Kidney (tissue), 14 donors: ENCODE results near the gene MGST3. TPM values are rescaled to one million over a fixed set of nuclear protein-coding genes. Genes with fewer than 3 reads are reported as not detected.

Experiments
- DNase-seq, 5 donors: peaks; one replicate each; pipeline ENCODE4 v3.0.0-alpha.2; 2013 to 2020
- FAIRE-seq: peaks from 2 replicates; lab custom pipeline; 2012; peaks lifted over from hg19 to GRCh38; lab: Jason Lieb, UNC
- H3K27ac ChIP-seq, 2 donors: one replicate each; pipeline ENCODE4 v1.7.0; 2013; ENCODE audit warnings: low read depth in 2 of 2, low read length in 2 of 2, inconsistent platforms in 1 of 2
- H3K27me3 ChIP-seq: one replicate; pipeline ENCODE4 v1.7.1; 2013; ENCODE audit warnings: low read length, inconsistent platforms; ENCODE audit not compliant: control insufficient read depth, insufficient read depth
- H3K36me3 ChIP-seq, 3 donors: one replicate each; pipeline versions ENCODE4 v1.7.0 to v1.7.1; 2013; ENCODE audit warnings: low read length in 3 of 3, control low read depth in 1 of 3, inconsistent platforms in 1 of 3; ENCODE audit not compliant: insufficient read depth in 3 of 3, control insufficient read depth in 2 of 3
- H3K4me1 ChIP-seq, 3 donors: one replicate each; pipeline versions ENCODE4 v1.7.0 to v1.7.1; 2013; ENCODE audit warnings: low read length in 3 of 3, inconsistent platforms in 1 of 3, low read depth in 1 of 3; ENCODE audit not compliant: control insufficient read depth in 2 of 3, insufficient read depth in 2 of 3
- H3K4me3 ChIP-seq, 3 donors: one replicate each; pipeline versions ENCODE4 v1.7.0 to v1.8.1; 2013; ENCODE audit warnings: low read length in 3 of 3, control low read depth in 1 of 3, inconsistent platforms in 1 of 3
- H3K9ac ChIP-seq, 3 donors: one replicate each; pipeline versions ENCODE4 v1.7.0 to v1.7.1; 2013; ENCODE audit warnings: low read length in 3 of 3, control low read depth in 1 of 3, inconsistent platforms in 1 of 3
- H3K9me3 ChIP-seq, 3 donors: one replicate each; pipeline versions ENCODE4 v1.7.0 to v1.7.1; 2013; ENCODE audit warnings: low read length in 3 of 3, control low read depth in 1 of 3, inconsistent platforms in 1 of 3; ENCODE audit not compliant: control insufficient read depth in 2 of 3, insufficient read depth in 1 of 3
- CTCF ChIP-seq: IDR thresholded peaks from 3 replicates; pipeline ENCODE4 v1.5.1; 2012; ENCODE audit warnings: mild to moderate bottlenecking, moderate library complexity, borderline replicate concordance; ENCODE audit not compliant: insufficient read depth; ENCODE audit errors: extremely low read depth
- intact Hi-C: fragments of 100-400 bp; cut with DNase I; formaldehyde crosslinking; loops from one replicate; pipeline ENCODE4 v1.11.1; 2022
- polyA plus RNA-seq: library from polyadenylated mRNA; stranded (reverse); fragments of 350-450 nt; fragmentation: Illumina TruSeq; extraction: RNeasy Lipid Tissue Mini Kit (QIAGEN cat#74804); gene quantifications from one replicate; pipeline ENCODE4 v1.2.3, GENCODE V29; 2014; ENCODE audit warnings: low read depth, low replicate concordance; ENCODE audit not compliant: insufficient read depth
- total RNA-seq: library from RNA; stranded (reverse); fragmentation: NEBNext Ultra II Directional; extraction: Animal tissue kit (Norgen Biotek cat#: 25700); gene quantifications from one replicate; pipeline ENCODE4 v1.2.1, GENCODE V29; 2021
- donor health status: control.
- donor health status: control.
- donor health status: control.
- donor health status: control.
- donor health status: control.
- donor health status: DM: yes; HTN: yes; CAD: no.
- donor health status: Normal renal cell carcinoma (clear cell type).

Gene MGST3
- total and polyA plus RNA-seq, 2 donors from 2014 or later: 296 to 545 TPM

- no peaks in the 10 kb centered on the region for H3K9me3 ChIP-seq
- H3K4me1 ChIP-seq: no peaks in the 10 kb centered on the region
- intact Hi-C loops: no loop called here
- FAIRE-seq (no peak), DNase-seq (no peak)
- TF ChIP-seq CTCF: no peak
- H3K9ac ChIP-seq: no peak overlapping the region
- H3K27ac ChIP-seq: no peak overlapping the region
- no peaks in the 10 kb centered on the region for H3K36me3 ChIP-seq
- no peak overlapping the region for H3K4me3 ChIP-seq
- H3K27me3 ChIP-seq: no peaks in the 10 kb centered on the region
Observed at GRCh38 chr1:165619647-165620151, 11.3 kb upstream of the MGST3 start.

GRCh38 chr1:165623624-165624023 lies 7.4 kb upstream of the MGST3 start:
- FAIRE-seq: no peak
- Histone ChIP-seq H3K9ac (no peak overlapping the region), H3K27me3 (no peaks in the 10 kb centered on the region), H3K27ac (no peak overlapping the region), H3K9me3 (no peaks in the 10 kb centered on the region), H3K4me3 (no peak overlapping the region), H3K4me1 (no peaks in the 10 kb centered on the region), H3K36me3 (no peaks in the 10 kb centered on the region)
- intact Hi-C loops: no loop called here
- no peak for TF ChIP-seq CTCF
- DNase-seq: no peak

- TF ChIP-seq CTCF: no peak
- no peaks in the 10 kb centered on the region for H3K4me1 ChIP-seq
- H3K4me3 ChIP-seq: no peak overlapping the region
- H3K27me3 ChIP-seq: no peaks in the 10 kb centered on the region
- H3K9ac ChIP-seq: no peak overlapping the region
- no peaks in the 10 kb centered on the region for H3K9me3 ChIP-seq
- intact Hi-C loops: no loop called here
- no peaks in the 10 kb centered on the region for H3K36me3 ChIP-seq
- FAIRE-seq (no peak), DNase-seq (no peak)
- H3K27ac ChIP-seq: no peak overlapping the region
Observed at GRCh38 chr1:165624441-165624840, 6.6 kb upstream of the MGST3 start.
